ENCODE measurements around the gene HCN3.
A peak's percentile ranks its signal among the peaks of the same experiment; 100 is the strongest.
"Not testable (repeated sequence)": the region's sequence is repeated elsewhere in the genome, so short reads cannot be mapped to it uniquely, and the experiment has no call there.

HCN3 gene

GRCh38 chr1:155324037-155324716, 46.9 kb downstream of the HCN3 start:
- in situ Hi-C loops (cut with MboI; ENCODE audit: low pct_unique_long_range_greater_than_20kb, low sequenced_read_pairs, unreplicated experiment): no loop called here
- TF ChIP-seq, protein P1, sequence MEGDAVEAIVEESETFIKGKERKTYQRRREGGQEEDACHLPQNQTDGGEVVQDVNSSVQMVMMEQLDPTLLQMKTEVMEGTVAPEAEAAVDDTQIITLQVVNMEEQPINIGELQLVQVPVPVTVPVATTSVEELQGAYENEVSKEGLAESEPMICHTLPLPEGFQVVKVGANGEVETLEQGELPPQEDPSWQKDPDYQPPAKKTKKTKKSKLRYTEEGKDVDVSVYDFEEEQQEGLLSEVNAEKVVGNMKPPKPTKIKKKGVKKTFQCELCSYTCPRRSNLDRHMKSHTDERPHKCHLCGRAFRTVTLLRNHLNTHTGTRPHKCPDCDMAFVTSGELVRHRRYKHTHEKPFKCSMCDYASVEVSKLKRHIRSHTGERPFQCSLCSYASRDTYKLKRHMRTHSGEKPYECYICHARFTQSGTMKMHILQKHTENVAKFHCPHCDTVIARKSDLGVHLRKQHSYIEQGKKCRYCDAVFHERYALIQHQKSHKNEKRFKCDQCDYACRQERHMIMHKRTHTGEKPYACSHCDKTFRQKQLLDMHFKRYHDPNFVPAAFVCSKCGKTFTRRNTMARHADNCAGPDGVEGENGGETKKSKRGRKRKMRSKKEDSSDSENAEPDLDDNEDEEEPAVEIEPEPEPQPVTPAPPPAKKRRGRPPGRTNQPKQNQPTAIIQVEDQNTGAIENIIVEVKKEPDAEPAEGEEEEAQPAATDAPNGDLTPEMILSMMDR (IDR thresholded peaks at IDR 0.05; ENCODE audit: extremely low read depth, insufficient read depth, missing control alignments): no peak
- peak; percentile 97 for DNase-seq (ENCODE audit: low spot score)

GRCh38 chr1:155324717-155325602, 47.7 kb downstream of the HCN3 start:
- TF ChIP-seq, protein P1 (IDR thresholded peaks at IDR 0.05; ENCODE audit: extremely low read depth, insufficient read depth, missing control alignments): peak; percentile 52
- in situ Hi-C loops (cut with MboI; ENCODE audit: low pct_unique_long_range_greater_than_20kb, low sequenced_read_pairs, unreplicated experiment): no loop called here
- peak; percentile 64 for DNase-seq (ENCODE audit: low spot score)

DNA sequence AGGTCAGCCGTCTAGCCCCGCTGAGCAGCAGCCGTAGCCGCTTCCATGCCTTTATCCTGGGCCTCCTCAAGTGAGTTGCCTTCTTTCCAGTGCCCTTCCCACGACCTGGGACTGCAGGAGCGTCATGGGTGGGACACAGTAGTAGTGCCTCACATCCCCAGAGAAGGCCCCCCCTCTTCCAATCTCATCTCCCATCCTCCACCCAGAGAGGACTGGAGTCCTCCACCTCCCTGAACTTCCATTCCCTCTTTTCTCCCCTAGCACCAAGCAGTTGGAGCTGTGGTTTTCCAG, 48.3 kb downstream of the HCN3 start:
- DNase-seq (ENCODE audit: low spot score): no peak
- TF ChIP-seq, protein P1 (IDR thresholded peaks at IDR 0.05; ENCODE audit: extremely low read depth, insufficient read depth, missing control alignments): no peak
- in situ Hi-C loops (cut with MboI; ENCODE audit: low pct_unique_long_range_greater_than_20kb, low sequenced_read_pairs, unreplicated experiment): no loop called here

DNA sequence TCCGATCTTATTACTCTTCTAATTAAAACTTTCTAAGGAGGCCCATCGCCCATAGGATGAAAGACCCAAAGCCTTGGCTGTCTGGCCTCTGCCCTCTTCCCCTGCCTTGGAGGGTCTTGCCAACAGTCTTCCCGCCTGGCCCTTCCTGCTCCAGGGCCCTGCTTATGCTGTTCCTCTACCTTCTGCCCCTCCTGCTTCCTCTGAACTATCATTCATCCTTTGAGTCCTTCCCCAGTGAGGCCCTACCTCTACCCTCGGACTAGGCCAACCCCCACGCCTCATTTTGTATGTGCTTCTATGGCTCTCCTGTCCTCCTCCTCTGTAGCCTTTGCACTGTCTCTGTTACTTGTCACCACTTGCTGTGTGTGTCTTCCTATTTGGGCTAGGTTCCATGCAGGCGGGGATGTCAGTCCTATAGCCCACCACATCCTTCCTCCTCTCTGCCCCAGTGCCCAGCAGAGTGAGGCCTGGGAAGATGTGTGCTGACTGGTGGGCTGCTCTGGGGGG, 48.8 kb downstream of the HCN3 start:
- in situ Hi-C loops (cut with MboI; ENCODE audit: low pct_unique_long_range_greater_than_20kb, low sequenced_read_pairs, unreplicated experiment): no loop called here
- no peak for DNase-seq (ENCODE audit: low spot score)
- TF ChIP-seq, protein P1 (IDR thresholded peaks at IDR 0.05; ENCODE audit: extremely low read depth, insufficient read depth, missing control alignments): no peak

DNA sequence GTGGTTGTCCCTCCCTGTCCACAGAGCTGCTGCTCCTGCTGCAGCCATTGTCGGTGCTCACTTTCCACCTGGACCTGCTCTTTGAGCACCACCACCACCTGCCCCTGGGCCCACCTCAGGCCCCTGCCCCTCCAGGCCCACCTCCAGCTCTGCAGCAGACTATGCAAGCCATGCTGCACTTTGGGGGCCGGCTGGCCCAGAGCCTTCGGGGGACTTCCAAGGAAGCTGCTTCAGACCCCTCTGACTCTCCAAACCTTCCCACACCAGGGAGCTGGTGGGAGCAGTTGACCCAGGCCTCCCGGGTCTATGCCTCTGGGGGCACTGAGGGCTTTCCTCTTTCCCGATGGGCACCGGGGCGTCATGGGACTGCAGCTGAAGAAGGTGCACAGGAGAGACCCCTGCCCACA, 49.4 kb downstream of the HCN3 start:
- in situ Hi-C loops (cut with MboI; ENCODE audit: low pct_unique_long_range_greater_than_20kb, low sequenced_read_pairs, unreplicated experiment): no loop called here
- no peak for DNase-seq (ENCODE audit: low spot score)
- TF ChIP-seq, protein P1 (IDR thresholded peaks at IDR 0.05; ENCODE audit: extremely low read depth, insufficient read depth, missing control alignments): no peak

GRCh38 chr1:155327981-155328380, 50.7 kb downstream of the HCN3 start:
- TF ChIP-seq, protein P1 (IDR thresholded peaks at IDR 0.05; ENCODE audit: extremely low read depth, insufficient read depth, missing control alignments): no peak
- in situ Hi-C loops (cut with MboI; ENCODE audit: low pct_unique_long_range_greater_than_20kb, low sequenced_read_pairs, unreplicated experiment): no loop called here
- no peak for DNase-seq (ENCODE audit: low spot score)

DNA sequence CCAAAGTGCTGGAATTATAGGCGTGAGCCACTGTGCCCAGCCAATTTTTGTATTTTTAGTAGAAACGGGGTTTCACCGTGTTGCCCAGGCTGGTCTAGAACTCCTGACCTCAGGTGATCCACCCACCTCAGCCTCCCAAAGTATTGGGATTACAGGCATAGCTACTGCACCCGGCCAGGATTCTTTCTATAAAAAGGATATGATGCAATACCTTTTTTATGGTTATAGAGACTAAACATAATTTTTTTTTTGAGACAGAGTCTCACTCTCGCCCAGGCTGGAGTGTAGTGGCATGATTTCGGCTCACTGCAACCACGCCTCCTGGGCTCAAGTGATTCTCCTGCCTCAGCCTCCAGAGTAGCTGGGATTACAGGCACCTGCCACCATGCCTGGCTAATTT, 51.6 kb downstream of the HCN3 start:
- DNase-seq (ENCODE audit: low spot score); in situ Hi-C loops (cut with MboI; ENCODE audit: low pct_unique_long_range_greater_than_20kb, low sequenced_read_pairs, unreplicated experiment): not testable (repeated sequence)
